HCT116 (cell line): ENCODE measurements around the gene PPM1M. TPM values are rescaled to one million over a fixed set of nuclear protein-coding genes. Genes with fewer than 3 reads are reported as not detected.
A peak's percentile ranks its signal among the peaks of the same experiment; 100 is the strongest.

Experiments used
- ATAC-seq: fragments of 200-7000 bp; cut with Tn5 transposase; 2 replicates; pipeline ENCODE4 v1.9.1; 2020; ENCODE audit warnings: mild to moderate bottlenecking, moderate library complexity
- Bru-seq: library from RNA; stranded (reverse); fragments of 400-500 nt; gene quantifications from one replicate; lab custom pipeline; 2021; lab: Mats Ljungman, UMichigan
- BruChase-seq, 2 experiments: library from RNA; stranded (reverse); fragments of 400-500 nt; gene quantifications; one replicate each; lab custom pipeline; 2021; lab: Mats Ljungman, UMichigan
- BruUV-seq: library from RNA; stranded (reverse); fragments of 400-500 nt; replicated peaks from 2 replicates; lab custom pipeline; 2021; lab: Mats Ljungman, UMichigan
- CTCF ChIA-PET: fragments of 300-600 bp; sonication (Branson Sonifier 250); formaldehyde crosslinking; loops from one replicate; lab custom pipeline; 2021; ENCODE audit warnings: antibody characterized with exemption; lab: Charles Lee
- POLR2A ChIA-PET: fragments of 300-600, 350-600 bp; sonication (Branson Sonifier 250); formaldehyde crosslinking; loops from one replicate; lab custom pipeline; 2021; ENCODE audit warnings: antibody characterized with exemption; lab: Charles Lee
- RAD21 ChIA-PET, 2 experiments: fragments of 300-600 bp; sonication (Branson Sonifier 250); formaldehyde crosslinking; loops; one replicate each; lab custom pipeline; 2023; ENCODE audit warnings: low total read pairs in 2 of 2; ENCODE audit not compliant: uncharacterized antibody in 2 of 2, unreplicated experiment in 2 of 2, low non-redundant PET in 1 of 2; lab: Charles Lee
- DNase-seq: peaks from one replicate; pipeline ENCODE4 v3.0.0-alpha.2; 2010; ENCODE audit warnings: low read depth, low spot score
- H2AFZ ChIP-seq: fragments of 200-600 bp; shearing (Covaris generic), sonication (generic); 2 replicates; pipeline ENCODE4 v1.6.1; 2017; ENCODE audit warnings: low read depth, mixed run types, mixed read lengths, antibody characterized with exemption, low read length; ENCODE audit not compliant: poor library complexity, severe bottlenecking
- H3K27ac ChIP-seq: 2 replicates; pipeline ENCODE4 v1.5.1; 2012; ENCODE audit warnings: low read depth, low read length
- H3K27me3 ChIP-seq: fragments of 200-600 bp; sonication (generic); 2 replicates; pipeline ENCODE4 v1.6.1; 2016; ENCODE audit warnings: mixed run types, low read length, mixed read lengths; ENCODE audit not compliant: insufficient read depth
- H3K36me3 ChIP-seq, 2 experiments: fragments of 200-500 bp in 1 of 2; fragments of 200-600 bp in 1 of 2; sonication (Bioruptor generic) in 1 of 2; sonication (generic) in 1 of 2; 2 replicates each; pipeline versions ENCODE4 v1.5.1 to v1.6.1; 2014 to 2016; ENCODE audit warnings: low read length in 2 of 2, inconsistent platforms in 1 of 2, mixed read lengths in 1 of 2, mixed run types in 1 of 2; ENCODE audit not compliant: insufficient read depth in 2 of 2, control insufficient read depth in 1 of 2
- H3K4me1 ChIP-seq, 2 experiments: fragments of 200-600 bp in 1 of 2; sonication (generic) in 1 of 2; 2 replicates each; pipeline versions ENCODE4 v1.5.1 to v1.6.1; 2012 to 2017; ENCODE audit warnings: low read length in 2 of 2, inconsistent platforms in 1 of 2, mild to moderate bottlenecking in 1 of 2, mixed read lengths in 1 of 2, mixed run types in 1 of 2, moderate library complexity in 1 of 2; ENCODE audit not compliant: insufficient read depth in 2 of 2, control insufficient read depth in 1 of 2
- H3K4me2 ChIP-seq: fragments of 200-600 bp; sonication (generic); 2 replicates; pipeline ENCODE4 v1.6.1; 2017; ENCODE audit warnings: mixed run types, low read length, mixed read lengths
- H3K4me3 ChIP-seq, 2 experiments: fragments of 200-600 bp in 1 of 2; sonication (generic) in 1 of 2; replicated peaks in 1 of 2; 2 replicates each; pipeline ENCODE4 v1.5.1; 2011 to 2016; ENCODE audit warnings: low read length in 2 of 2, control low read depth in 1 of 2, low read depth in 1 of 2, mild to moderate bottlenecking in 1 of 2, mixed read lengths in 1 of 2, mixed run types in 1 of 2
- H3K79me2 ChIP-seq: fragments of 200-600 bp; sonication (generic); 2 replicates; pipeline ENCODE4 v1.6.1; 2017; ENCODE audit warnings: mild to moderate bottlenecking, mixed run types, low read length, moderate library complexity, mixed read lengths; ENCODE audit not compliant: insufficient read depth
- H3K9ac ChIP-seq: fragments of 200-600 bp; sonication (generic); 2 replicates; pipeline ENCODE4 v1.6.1; 2016; ENCODE audit warnings: low read length, mixed read lengths
- H3K9me2 ChIP-seq: fragments of 200-600 bp; sonication (generic), shearing (Covaris generic); 2 replicates; pipeline ENCODE4 v1.6.1; 2017; ENCODE audit warnings: mixed run types, mild to moderate bottlenecking, moderate library complexity; ENCODE audit not compliant: insufficient read depth
- H3K9me3 ChIP-seq, 2 experiments: fragments of 200-500 bp in 1 of 2; fragments of 200-600 bp in 1 of 2; sonication (Bioruptor generic) in 1 of 2; sonication (generic) in 1 of 2; 2 replicates each; pipeline ENCODE4 v1.6.1; 2014 to 2017; ENCODE audit warnings: low read length in 2 of 2, mixed read lengths in 2 of 2, inconsistent platforms in 1 of 2, low read depth in 1 of 2, mild to moderate bottlenecking in 1 of 2, mixed run types in 1 of 2, moderate library complexity in 1 of 2; ENCODE audit not compliant: control insufficient read depth in 1 of 2, insufficient read depth in 1 of 2
- H4K20me1 ChIP-seq: fragments of 200-600 bp; sonication (generic), shearing (Covaris generic); 2 replicates; pipeline ENCODE4 v1.6.1; 2017; ENCODE audit warnings: mixed run types, mild to moderate bottlenecking, moderate library complexity; ENCODE audit not compliant: insufficient read depth
- ATF3 ChIP-seq: IDR thresholded peaks from 2 replicates; pipeline ENCODE4 v1.6.1; 2012
- CEBPB ChIP-seq: IDR thresholded peaks from 2 replicates; pipeline ENCODE4 v1.6.1; 2012; ENCODE audit warnings: low read depth
- EGR1 ChIP-seq: IDR thresholded peaks from 2 replicates; pipeline ENCODE4 v1.6.1; 2012; ENCODE audit warnings: low read depth
- EZH2phosphoT487 ChIP-seq: fragments of 200-600 bp; IDR thresholded peaks from 2 replicates; pipeline ENCODE4 v1.6.1; 2018; ENCODE audit warnings: antibody characterized with exemption, borderline replicate concordance
- MAX ChIP-seq: IDR thresholded peaks from 2 replicates; pipeline ENCODE4 v1.6.1; 2012
- POLR2A ChIP-seq: IDR thresholded peaks from 2 replicates; pipeline ENCODE4 v1.7.0; 2011; ENCODE audit warnings: borderline replicate concordance; ENCODE audit not compliant: insufficient read depth, insufficient read length; ENCODE audit errors: extremely low read depth
- POLR2AphosphoS5 ChIP-seq: IDR thresholded peaks from 2 replicates; pipeline ENCODE4 v1.6.1; 2011; ENCODE audit warnings: mild to moderate bottlenecking, low read depth, low read length, moderate library complexity
- RAD21 ChIP-seq: IDR thresholded peaks from 2 replicates; pipeline ENCODE4 v1.6.1; 2012; ENCODE audit warnings: low read depth, mild to moderate bottlenecking
- SRF ChIP-seq: IDR thresholded peaks from 2 replicates; pipeline ENCODE4 v1.6.1; 2012; ENCODE audit warnings: low read depth
- ZFX ChIP-seq: fragments of 450-650 bp; IDR thresholded peaks from 2 replicates; pipeline ENCODE4 v1.6.1; 2017
- intact Hi-C: fragments of 100-400 bp; cut with micrococcal nuclease; formaldehyde crosslinking; loops from 2 replicates; pipeline ENCODE4 v1.10.0; 2022
- long read RNA-seq: library from polyadenylated mRNA; unstranded; transcript quantifications from one replicate; pipeline ENCODE4 v2.0.0, GENCODE V29; 2021; ENCODE audit not compliant: unreplicated experiment
- polyA plus RNA-seq: library from polyadenylated mRNA; unstranded; fragments of >200 nt; gene quantifications from 2 replicates; pipeline ENCODE4 v1.2.1, GENCODE V29; 2012; ENCODE audit warnings: missing spikeins
- total RNA-seq: library from RNA; stranded (reverse); gene quantifications from one replicate; pipeline ENCODE4 v1.2.1, GENCODE V29; 2021; ENCODE audit not compliant: unreplicated experiment

PPM1M gene
- total RNA-seq (16.6 TPM), Bru-seq, nascent RNA (percentile 51 among the genes with signal in this experiment), BruChase-seq, experiment 1, labeled RNA remaining after a 6-hour chase (percentile 63 among the genes with signal in this experiment), BruChase-seq, experiment 2, labeled RNA remaining after a 2-hour chase (percentile 66 among the genes with signal in this experiment)
- 18.3 and 18.8 TPM in 2 replicates for polyA plus RNA-seq
- long read RNA-seq, transcript PPM1M-202 (10 exons, 2,193 nt): major isoform, 28 of 56 reads
- long read RNA-seq, partial matches to known transcripts: 11 of 56 reads
- long read RNA-seq, other reads (novel, unspliced or antisense): 17 of 56 reads

- peak within 1 kb of the TSS; percentile 64 for H3K9ac ChIP-seq
Measured at GRCh38 chr3:52245322-52246263, at the start of gene PPM1M. Gene PPM1M (plus strand): TSS chr3:52245759. CDS start chr3:52245825, 66 bp downstream.

More at GRCh38 chr3:52245322-52246263, at the start of gene PPM1M:
- no peaks in the 10 kb centered on the region for H4K20me1 ChIP-seq
- H3K27ac ChIP-seq: peak within 1 kb of the TSS; percentile 59; the same call in 1 of the 2 replicates
- no peaks in the 10 kb centered on the region for H3K27me3 ChIP-seq
- H3K4me1 ChIP-seq: peaks cover 26 to 39% of the 10 kb centered on the region in 2 experiments; a peak in 3 of 4 replicates
- TF ChIP-seq POLR2AphosphoS5 (peak; percentile 29; the same call in 1 of the 2 replicates), EGR1 (no peak), ZFX (peak; percentile 79; the same call in 1 of the 2 replicates), MAX (no peak), EZH2phosphoT487 (no peak), ATF3 (no peak), SRF (no peak), CEBPB (no peak), RAD21 (no peak), POLR2A (peak; percentile 70)
- peaks cover 0 to 4% of the 10 kb centered on the region in 2 experiments; a peak in 1 of 4 replicates for H3K9me3 ChIP-seq
- peak within 1 kb of the TSS; percentile 96 for H3K4me2 ChIP-seq
- peak; percentile 79 for ATAC-seq
- intact Hi-C loops: no loop called here
- no TSS peak for BruUV-seq
- RAD21 ChIA-PET: interaction anchor here in 1 of 2 experiments (0.6 kb wide), 1 partner anchor 12 kb away, joined by 4 read pairs; no protein-coding TSS in a partner anchor
- no peaks in the 10 kb centered on the region for H3K9me2 ChIP-seq
- DNase-seq: no peak
- H3K79me2 ChIP-seq: no peaks in the 10 kb centered on the region
- POLR2A ChIA-PET: no interaction called here
- peak within 1 kb of the TSS; percentile 85 for H2AFZ ChIP-seq
- CTCF ChIA-PET: no interaction called here
- peaks cover 2 to 12% of the 10 kb centered on the region in 2 experiments; a peak in 2 of 4 replicates for H3K36me3 ChIP-seq
- H3K4me3 ChIP-seq: peak within 1 kb of the TSS; percentile 37 to 63
